ENCODE results near the gene NCEH1.

NCEH1 gene

DNA sequence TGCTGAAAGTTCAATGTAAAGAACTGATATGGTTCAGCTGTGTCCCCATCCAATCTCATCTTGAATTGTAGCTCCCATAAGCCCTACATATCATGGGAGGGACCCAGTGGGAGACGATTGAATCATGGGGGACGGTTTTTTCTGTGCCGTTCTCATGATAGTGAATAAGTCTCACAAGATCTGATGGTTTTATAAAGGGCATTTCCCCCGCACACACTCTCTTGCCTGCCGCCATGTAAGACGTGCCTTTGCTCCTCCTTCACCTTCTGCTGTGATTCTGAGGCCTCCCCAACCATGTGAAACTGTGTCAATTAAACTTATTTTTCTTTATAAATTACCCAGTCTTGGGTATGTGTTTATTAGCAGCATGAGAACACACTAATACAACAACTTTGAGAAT, 101.1 kb downstream of the NCEH1 start:
- TF ChIP-seq, protein P1, sequence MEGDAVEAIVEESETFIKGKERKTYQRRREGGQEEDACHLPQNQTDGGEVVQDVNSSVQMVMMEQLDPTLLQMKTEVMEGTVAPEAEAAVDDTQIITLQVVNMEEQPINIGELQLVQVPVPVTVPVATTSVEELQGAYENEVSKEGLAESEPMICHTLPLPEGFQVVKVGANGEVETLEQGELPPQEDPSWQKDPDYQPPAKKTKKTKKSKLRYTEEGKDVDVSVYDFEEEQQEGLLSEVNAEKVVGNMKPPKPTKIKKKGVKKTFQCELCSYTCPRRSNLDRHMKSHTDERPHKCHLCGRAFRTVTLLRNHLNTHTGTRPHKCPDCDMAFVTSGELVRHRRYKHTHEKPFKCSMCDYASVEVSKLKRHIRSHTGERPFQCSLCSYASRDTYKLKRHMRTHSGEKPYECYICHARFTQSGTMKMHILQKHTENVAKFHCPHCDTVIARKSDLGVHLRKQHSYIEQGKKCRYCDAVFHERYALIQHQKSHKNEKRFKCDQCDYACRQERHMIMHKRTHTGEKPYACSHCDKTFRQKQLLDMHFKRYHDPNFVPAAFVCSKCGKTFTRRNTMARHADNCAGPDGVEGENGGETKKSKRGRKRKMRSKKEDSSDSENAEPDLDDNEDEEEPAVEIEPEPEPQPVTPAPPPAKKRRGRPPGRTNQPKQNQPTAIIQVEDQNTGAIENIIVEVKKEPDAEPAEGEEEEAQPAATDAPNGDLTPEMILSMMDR (IDR thresholded peaks at IDR 0.05; ENCODE audit: poor library complexity, severe bottlenecking): no peak
- Histone ChIP-seq H3K9me3 (ENCODE audit: severe bottlenecking) (no peaks in the 10 kb centered on the region), H3K27me3 (ENCODE audit: insufficient read depth, poor library complexity, severe bottlenecking) (no peaks in the 10 kb centered on the region), H3K4me1 (ENCODE audit: insufficient read depth, poor library complexity, severe bottlenecking) (peaks cover 25% of the 10 kb centered on the region), H3K27ac (ENCODE audit: poor library complexity, severe bottlenecking) (no peak overlapping the region), H3K36me3 (ENCODE audit: low read depth) (no peaks in the 10 kb centered on the region), H3K4me3 (ENCODE audit: severe bottlenecking) (no peak overlapping the region)
- no peak for DNase-seq (ENCODE audit: low spot score)
- no peak for ATAC-seq (ENCODE audit: low read depth)

DNA sequence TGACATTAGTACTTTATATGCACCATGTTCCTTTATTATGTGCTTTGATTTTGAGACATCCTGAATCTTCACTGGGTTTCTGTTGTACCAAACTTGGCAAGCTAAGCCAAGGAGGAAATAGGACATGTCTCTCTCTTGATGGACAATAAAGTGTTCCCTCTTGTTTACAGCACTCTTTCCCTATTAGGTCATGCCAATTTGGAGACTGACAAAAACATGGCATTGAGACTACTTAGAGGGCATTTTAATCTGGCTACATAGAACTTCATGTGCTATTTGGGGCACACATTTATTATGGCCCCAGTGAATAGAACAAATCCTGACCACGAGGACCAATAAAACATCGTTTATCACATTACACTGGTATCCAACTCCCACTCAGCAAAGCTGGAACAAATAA, 102.3 kb downstream of the NCEH1 start:
- no peak overlapping the region for H3K27ac ChIP-seq (ENCODE audit: poor library complexity, severe bottlenecking)
- H3K27me3 ChIP-seq (ENCODE audit: insufficient read depth, poor library complexity, severe bottlenecking): no peaks in the 10 kb centered on the region
- no peaks in the 10 kb centered on the region for H3K9me3 ChIP-seq (ENCODE audit: severe bottlenecking)
- no peaks in the 10 kb centered on the region for H3K36me3 ChIP-seq (ENCODE audit: low read depth)
- no peak overlapping the region for H3K4me3 ChIP-seq (ENCODE audit: severe bottlenecking)
- TF ChIP-seq, protein P1 (IDR thresholded peaks at IDR 0.05; ENCODE audit: poor library complexity, severe bottlenecking): no peak
- H3K4me1 ChIP-seq (ENCODE audit: insufficient read depth, poor library complexity, severe bottlenecking): peaks cover 25% of the 10 kb centered on the region
- ATAC-seq (ENCODE audit: low read depth): no peak
- DNase-seq (ENCODE audit: low spot score): no peak

DNA sequence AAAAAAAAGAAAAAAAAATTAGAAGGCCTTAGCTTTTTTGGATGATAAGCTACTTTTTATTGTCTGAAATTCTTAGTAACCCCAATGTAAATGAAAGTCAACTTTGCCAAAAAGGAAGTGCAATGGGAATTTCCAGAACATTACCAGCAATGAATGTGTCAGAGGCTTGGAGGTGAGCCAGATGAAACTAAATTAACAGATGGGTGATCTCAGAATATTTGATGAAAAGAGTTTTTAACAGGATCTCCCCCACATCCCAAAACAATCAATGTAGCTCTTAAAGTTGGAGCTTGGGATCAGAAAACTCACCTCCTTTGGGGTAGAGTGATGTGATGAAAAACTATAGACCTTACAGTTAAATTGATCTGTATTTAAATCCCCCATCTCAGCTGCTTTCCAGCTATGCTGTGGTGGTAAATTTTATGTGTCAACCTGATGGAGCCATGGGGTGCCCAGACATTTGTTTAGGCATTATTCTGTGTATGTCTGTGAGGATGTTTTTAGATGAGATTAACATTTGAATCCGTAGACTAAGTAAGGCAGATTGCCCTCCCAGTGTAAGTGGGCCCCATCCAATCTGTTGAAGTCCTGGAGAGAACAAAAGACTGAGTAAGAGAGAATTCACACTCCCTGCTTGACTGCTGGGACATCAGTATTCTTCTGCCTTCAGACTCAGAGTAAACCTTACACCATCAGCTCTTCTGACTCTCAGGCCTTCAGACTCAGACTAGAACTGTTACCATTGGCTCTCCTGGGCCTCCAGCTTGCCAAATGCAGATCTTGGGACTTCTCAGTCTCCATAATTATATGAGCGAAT, 103.4 kb downstream of the NCEH1 start:
- peak overlapping the region; percentile 50 for H3K27ac ChIP-seq (ENCODE audit: poor library complexity, severe bottlenecking)
- ATAC-seq (ENCODE audit: low read depth): peak; percentile 58; the same call in 2 of the 3 replicates

DNA sequence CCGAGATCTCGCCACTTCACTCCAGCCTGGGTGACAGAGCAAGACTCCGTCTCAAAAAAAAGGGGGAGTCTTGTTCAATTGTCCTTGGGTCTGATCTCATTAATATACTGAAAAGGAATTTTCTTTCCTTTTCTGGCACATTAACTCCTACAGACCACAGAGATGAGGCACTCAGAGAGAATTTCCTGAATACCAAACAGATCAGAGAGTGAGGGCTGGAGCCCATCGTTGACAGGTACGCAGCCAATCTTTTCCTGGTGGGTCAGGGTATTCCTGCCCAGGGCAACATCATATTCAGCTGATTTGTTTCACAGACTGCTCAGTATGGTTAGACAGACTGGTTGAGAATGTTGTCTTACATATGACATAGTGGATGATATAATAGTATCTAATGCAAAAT, 104.8 kb downstream of the NCEH1 start:
- ATAC-seq (ENCODE audit: low read depth): peak; percentile 67
- H3K4me1 ChIP-seq (ENCODE audit: insufficient read depth, poor library complexity, severe bottlenecking): peaks cover 25% of the 10 kb centered on the region
- H3K4me3 ChIP-seq (ENCODE audit: severe bottlenecking): no peak overlapping the region
- no peaks in the 10 kb centered on the region for H3K27me3 ChIP-seq (ENCODE audit: insufficient read depth, poor library complexity, severe bottlenecking)
- TF ChIP-seq, protein P1 (IDR thresholded peaks at IDR 0.05; ENCODE audit: poor library complexity, severe bottlenecking): no peak
- H3K27ac ChIP-seq (ENCODE audit: poor library complexity, severe bottlenecking): peak overlapping the region; percentile 50
- no peak for DNase-seq (ENCODE audit: low spot score)
- no peaks in the 10 kb centered on the region for H3K9me3 ChIP-seq (ENCODE audit: severe bottlenecking)
- no peaks in the 10 kb centered on the region for H3K36me3 ChIP-seq (ENCODE audit: low read depth)

More for the DNA sequence above, 103.4 kb downstream of the NCEH1 start:
- Histone ChIP-seq H3K4me1 (ENCODE audit: insufficient read depth, poor library complexity, severe bottlenecking) (peaks cover 25% of the 10 kb centered on the region), H3K27me3 (ENCODE audit: insufficient read depth, poor library complexity, severe bottlenecking) (no peaks in the 10 kb centered on the region), H3K36me3 (ENCODE audit: low read depth) (no peaks in the 10 kb centered on the region), H3K4me3 (ENCODE audit: severe bottlenecking) (no peak overlapping the region), H3K9me3 (ENCODE audit: severe bottlenecking) (no peaks in the 10 kb centered on the region)
- DNase-seq (ENCODE audit: low spot score): no peak
- TF ChIP-seq, protein P1 (IDR thresholded peaks at IDR 0.05; ENCODE audit: poor library complexity, severe bottlenecking): no peak
